GM06990 (cell line): Measurements from ENCODE around the gene MYO1D.

ENCODE experiments used
- DNase-seq: peaks from one replicate; pipeline ENCODE4 v3.0.0-alpha.2; 2011; ENCODE audit not compliant: insufficient read length; ENCODE audit errors: extremely low read depth
- H3K27me3 ChIP-seq: replicated peaks from 2 replicates; pipeline ENCODE4 v1.6.0; 2011; ENCODE audit warnings: low read length; ENCODE audit not compliant: control insufficient read depth, insufficient read depth
- H3K36me3 ChIP-seq: 2 replicates; pipeline ENCODE4 v1.5.1; 2011; ENCODE audit warnings: low read length; ENCODE audit not compliant: control insufficient read depth, insufficient read depth
- H3K4me3 ChIP-seq: replicated peaks from 2 replicates; pipeline ENCODE4 v1.5.1; 2011; ENCODE audit warnings: low read depth, mild to moderate bottlenecking, control low read depth, low read length
- TF ChIP-seq, protein P1 (sequence below): IDR thresholded peaks from 2 replicates; pipeline ENCODE4 v1.5.1; 2011; ENCODE audit warnings: low read length, control low read depth, mild to moderate bottlenecking, inconsistent platforms; ENCODE audit not compliant: insufficient read depth, poor library complexity, severe bottlenecking

The MYO1D gene

DNA sequence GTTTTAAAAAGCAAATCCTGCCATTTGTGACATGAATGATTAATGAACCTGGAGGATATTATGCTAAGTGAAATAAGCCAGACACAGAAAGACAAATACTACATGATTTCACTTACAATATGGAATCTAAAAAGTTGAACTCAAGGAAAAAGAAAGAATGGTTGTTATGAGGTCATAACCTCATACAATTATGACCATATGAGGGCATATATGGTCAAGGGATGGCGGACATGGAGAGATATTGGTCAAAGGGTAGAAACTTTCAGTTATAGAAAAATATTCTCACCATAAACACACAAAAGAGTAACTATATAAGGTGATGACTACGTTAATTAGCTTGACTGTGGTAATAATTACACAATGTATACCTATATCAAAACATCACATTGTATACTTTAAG lies 56.5 kb downstream of the MYO1D start:
- no peaks in the 10 kb centered on the region for H3K36me3 ChIP-seq
- no peaks in the 10 kb centered on the region for H3K27me3 ChIP-seq
- no peak overlapping the region for H3K4me3 ChIP-seq
- DNase-seq: no peak
- TF ChIP-seq, protein P1, sequence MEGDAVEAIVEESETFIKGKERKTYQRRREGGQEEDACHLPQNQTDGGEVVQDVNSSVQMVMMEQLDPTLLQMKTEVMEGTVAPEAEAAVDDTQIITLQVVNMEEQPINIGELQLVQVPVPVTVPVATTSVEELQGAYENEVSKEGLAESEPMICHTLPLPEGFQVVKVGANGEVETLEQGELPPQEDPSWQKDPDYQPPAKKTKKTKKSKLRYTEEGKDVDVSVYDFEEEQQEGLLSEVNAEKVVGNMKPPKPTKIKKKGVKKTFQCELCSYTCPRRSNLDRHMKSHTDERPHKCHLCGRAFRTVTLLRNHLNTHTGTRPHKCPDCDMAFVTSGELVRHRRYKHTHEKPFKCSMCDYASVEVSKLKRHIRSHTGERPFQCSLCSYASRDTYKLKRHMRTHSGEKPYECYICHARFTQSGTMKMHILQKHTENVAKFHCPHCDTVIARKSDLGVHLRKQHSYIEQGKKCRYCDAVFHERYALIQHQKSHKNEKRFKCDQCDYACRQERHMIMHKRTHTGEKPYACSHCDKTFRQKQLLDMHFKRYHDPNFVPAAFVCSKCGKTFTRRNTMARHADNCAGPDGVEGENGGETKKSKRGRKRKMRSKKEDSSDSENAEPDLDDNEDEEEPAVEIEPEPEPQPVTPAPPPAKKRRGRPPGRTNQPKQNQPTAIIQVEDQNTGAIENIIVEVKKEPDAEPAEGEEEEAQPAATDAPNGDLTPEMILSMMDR: no peak

DNA sequence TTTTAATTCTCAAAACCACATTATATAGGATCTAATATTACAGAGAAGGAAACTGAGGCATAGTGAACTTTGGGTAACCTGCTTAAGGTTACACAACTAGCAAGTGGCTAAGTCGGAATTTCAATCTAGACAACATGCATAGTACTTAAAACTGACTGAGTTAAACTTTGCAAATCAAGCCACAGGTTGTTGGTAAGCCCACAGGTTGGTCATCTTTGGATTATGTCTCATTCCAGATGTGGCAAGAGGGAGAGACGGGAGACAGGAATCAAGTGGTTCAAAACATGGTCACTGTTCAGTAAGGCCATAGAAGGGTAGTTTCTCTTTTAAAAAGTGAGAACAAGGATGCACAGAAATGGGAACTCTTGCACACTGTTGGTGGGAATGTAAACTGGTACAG lies 57.1 kb downstream of the MYO1D start:
- Histone ChIP-seq H3K27me3 (no peaks in the 10 kb centered on the region), H3K4me3 (no peak overlapping the region), H3K36me3 (no peaks in the 10 kb centered on the region)
- TF ChIP-seq, protein P1: no peak
- DNase-seq: no peak

DNA sequence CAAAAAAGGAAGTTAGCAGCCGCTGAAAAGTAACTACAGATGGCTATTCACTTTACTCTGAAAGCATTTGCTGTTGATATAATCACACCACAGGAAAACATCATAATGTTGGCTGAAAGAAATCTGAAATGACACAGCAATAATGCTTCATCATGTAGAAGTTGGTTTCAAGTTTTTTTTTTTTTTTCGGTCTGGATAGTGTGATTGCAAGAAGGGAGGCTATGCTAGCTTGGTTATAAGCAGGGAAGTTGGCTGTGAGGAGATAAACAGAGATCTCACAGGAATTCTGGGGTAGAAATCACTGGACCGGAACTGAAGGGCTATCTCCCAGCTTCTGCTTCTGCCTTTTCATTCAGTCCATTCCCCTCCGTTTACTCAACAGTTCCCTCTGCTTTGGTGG lies 57.9 kb downstream of the MYO1D start:
- no peaks in the 10 kb centered on the region for H3K36me3 ChIP-seq
- TF ChIP-seq, protein P1: no peak
- DNase-seq: no peak
- no peaks in the 10 kb centered on the region for H3K27me3 ChIP-seq
- no peak overlapping the region for H3K4me3 ChIP-seq

DNA sequence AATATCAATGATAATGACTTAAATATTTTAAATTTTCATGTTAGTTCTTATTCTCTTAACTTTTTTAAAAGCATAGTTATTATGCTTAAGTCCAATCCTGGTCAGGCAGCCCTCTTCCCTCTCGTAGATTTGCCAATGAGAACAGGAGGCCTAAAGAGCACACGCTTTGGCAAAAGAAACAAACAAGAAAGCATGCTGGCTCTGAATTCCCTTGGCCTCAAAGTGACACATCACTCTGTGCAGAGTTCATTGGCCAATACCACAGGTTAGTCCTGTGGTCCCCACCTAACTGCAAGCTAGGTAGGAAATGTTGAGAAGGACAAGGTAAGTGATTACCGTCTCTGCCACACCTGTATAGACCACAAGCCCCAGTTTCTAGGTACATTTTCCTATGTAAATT lies 61.5 kb downstream of the MYO1D start:
- TF ChIP-seq, protein P1: no peak
- no peaks in the 10 kb centered on the region for H3K36me3 ChIP-seq
- H3K4me3 ChIP-seq: no peak overlapping the region
- no peaks in the 10 kb centered on the region for H3K27me3 ChIP-seq
- DNase-seq: no peak

DNA sequence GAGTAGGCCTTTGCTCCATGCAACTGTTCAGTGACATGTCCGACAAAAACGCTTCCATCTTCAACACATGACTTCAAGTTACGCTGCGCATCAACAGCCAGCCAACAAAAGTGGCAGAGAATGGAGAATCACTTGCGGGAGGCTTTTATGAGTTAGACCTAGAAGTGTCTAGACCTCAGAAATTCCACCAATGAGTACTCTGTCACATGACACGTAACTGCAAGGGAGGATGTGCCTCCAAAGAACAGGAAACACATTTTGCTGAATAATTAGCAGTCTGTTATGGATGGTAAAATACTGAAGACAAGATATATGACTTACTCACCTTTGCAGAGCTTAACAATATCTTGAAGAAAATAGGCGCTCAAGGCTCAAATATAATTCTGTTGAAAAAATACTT lies 62.1 kb downstream of the MYO1D start:
- TF ChIP-seq, protein P1: no peak
- no peaks in the 10 kb centered on the region for H3K27me3 ChIP-seq
- H3K36me3 ChIP-seq: no peaks in the 10 kb centered on the region
- no peak overlapping the region for H3K4me3 ChIP-seq
- DNase-seq: no peak

DNA sequence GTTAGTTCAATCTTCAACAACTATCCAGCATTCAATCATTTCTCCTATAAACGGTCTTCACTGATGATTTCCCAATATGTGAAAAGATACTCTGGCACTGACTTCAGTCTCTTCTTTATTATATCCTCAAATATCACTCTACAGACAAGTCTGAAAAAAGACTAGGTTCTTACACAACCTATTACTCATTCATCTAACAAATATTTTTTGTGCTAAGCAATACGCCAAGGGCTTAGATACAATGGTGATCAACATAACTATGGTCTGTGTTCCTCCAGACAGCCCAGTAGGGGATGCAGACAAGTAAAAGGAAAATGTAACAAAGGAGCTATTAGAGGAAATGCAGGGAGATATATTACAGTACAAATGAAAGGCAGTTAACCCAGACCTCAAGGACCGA lies 63.9 kb downstream of the MYO1D start:
- TF ChIP-seq, protein P1: no peak
- DNase-seq: no peak
- no peaks in the 10 kb centered on the region for H3K27me3 ChIP-seq
- H3K4me3 ChIP-seq: no peak overlapping the region
- H3K36me3 ChIP-seq: no peaks in the 10 kb centered on the region
